Frontal cortex (tissue), 4 donors: ENCODE results near the gene MTTP. TPM values are rescaled to one million over a fixed set of nuclear protein-coding genes. Genes with fewer than 3 reads are reported as not detected.

Experiments
- DNase-seq, 2 donors: peaks; one replicate each; pipeline ENCODE4 v3.0.0; 2012; ENCODE audit warnings: low spot score in 2 of 2
- FAIRE-seq: peaks from 2 replicates; lab custom pipeline; 2012; peaks lifted over from hg19 to GRCh38; lab: Jason Lieb, UNC
- total RNA-seq: library from RNA; depleted of rRNA; stranded (reverse); fragments of >200 nt; gene quantifications from one replicate; pipeline ENCODE4 v1.2.3, GENCODE V29; 2014
- donor health status: control.
- donor health status: control.
- donor health status: control.

Gene MTTP
- total RNA-seq, 1 donor from 2014 or later = 2.0 TPM

DNA sequence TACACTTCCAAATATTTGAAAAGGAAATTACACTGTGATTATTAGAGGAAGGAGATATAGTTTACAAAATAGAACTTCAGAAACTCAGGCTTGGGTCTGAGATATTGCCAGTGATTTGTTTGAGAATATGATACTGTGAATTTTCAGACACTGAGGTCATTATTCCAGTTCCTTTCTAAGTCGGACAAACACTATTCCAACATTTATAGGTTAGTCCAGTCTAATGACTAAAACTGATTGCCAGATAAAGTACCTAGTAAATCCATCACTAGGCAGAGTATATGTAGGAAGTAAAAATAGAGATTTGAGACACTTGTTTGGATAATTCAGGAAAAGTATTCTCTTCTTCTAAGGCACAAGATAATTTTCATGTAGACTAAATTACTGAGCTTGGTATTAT, 13.2 kb downstream of the MTTP start:
- DNase-seq (no peak), FAIRE-seq (no peak)

DNA sequence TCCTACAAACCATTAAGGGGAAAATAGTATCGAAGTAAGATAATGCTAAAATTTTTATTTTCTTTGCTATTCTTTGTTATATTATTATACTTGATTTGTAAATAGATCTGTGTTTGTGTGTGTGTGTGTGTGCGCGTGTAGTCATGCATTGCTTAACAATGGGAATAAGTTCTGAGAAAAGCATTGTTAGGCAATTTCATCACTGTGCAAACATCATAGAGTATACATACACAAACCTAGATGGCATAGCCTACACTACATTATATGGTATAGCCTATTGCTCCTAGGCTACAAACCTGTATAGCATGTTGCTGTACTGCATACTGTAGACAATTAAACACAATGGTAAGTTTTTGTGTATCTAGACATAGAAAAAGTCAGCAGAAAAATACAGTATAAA, 17.1 kb downstream of the MTTP start:
- DNase-seq (no peak), FAIRE-seq (no peak)

DNA sequence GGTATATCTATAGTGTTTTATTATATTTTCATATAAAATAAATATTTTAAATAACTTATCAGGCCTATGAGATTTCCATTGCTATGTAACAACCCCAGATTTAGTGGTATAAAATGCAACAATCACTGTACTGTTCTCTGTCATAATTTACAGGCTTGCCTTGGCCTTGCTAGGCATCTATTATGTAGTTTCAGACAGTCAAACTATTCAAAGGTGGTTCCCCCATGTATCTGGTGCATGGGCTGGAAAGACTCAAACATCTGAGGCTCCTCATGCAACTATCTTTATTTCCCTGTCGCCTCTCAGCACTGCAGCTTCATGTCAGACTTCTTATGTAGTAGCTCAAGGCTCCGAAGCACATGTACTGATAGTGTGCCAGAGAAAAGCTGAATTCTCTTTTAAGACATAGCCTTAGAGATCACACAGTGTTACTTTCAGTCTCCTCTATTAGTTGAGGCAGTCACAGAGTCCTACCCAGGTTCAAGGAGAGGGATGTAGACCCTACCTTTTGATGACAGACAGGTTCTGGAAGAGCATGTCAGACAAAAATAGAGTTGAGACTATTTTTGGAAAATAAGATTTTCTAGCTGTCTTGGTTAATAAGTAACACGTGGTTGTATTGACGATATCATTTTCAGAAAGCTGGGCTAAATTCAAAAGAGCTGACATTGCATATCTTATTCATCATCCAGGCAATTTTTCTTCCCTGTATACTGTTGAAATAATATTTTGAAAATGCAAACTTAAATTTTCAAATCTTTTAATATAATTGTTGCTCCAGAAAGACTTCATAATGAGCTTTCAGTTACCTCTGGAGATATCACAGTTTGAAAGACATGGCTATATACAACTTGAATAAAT, 19.4 kb downstream of the MTTP start:
- FAIRE-seq = no peak

DNA sequence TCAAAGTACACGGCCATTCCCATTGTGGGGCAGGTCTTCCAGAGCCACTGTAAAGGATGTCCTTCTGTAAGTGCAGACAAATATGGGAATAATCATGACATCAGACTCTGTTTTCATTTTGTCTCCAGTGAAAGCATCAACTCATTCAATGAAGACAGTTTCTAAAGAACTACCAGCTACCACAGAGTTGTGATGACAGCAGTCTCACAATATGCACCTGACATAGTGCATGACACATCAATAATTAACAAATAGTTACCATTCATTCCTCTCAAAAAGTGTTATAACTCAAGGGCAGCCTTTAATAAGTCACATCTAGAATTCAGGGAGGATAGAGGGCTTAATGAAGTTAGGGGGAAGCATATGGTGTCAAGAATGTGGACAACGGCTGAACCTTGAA, 20.2 kb downstream of the MTTP start:
- FAIRE-seq = no peak
- no peak for DNase-seq

More for the DNA sequence above, 19.4 kb downstream of the MTTP start:
- no peak for DNase-seq

DNA sequence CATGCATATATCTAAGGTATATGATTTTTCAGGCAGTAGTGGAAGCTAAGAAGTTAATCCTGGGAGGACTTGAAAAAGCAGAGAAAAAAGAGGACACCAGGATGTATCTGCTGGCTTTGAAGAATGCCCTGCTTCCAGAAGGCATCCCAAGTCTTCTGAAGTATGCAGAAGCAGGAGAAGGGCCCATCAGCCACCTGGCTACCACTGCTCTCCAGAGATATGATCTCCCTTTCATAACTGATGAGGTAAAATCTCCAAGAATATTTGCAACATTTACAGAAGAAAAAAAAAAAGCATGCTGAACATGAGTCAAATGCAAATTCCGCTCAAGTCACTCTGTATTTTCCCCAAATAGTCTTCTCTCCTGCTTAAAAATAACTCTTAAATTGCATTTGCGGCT, 32.1 kb downstream of the MTTP start:
- DNase-seq = no peak
- no peak for FAIRE-seq

DNA sequence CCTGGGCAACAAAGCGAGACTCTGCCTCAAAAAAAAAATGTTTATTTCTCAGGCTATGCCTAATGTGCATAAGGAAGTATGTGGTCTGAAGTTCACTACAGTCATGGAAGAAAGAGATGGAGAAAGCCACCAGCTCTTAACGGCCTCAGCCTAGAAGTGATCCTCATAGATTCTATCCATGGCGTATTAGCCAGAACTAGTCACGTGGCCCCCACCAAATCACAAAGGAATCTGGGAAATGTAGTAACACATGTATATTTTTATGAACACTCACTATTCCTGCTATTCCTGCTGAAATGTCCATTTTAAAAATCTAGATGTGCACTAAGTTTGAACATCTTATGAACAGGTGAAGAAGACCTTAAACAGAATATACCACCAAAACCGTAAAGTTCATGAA, 33.8 kb downstream of the MTTP start:
- DNase-seq (no peak), FAIRE-seq (no peak)

DNA sequence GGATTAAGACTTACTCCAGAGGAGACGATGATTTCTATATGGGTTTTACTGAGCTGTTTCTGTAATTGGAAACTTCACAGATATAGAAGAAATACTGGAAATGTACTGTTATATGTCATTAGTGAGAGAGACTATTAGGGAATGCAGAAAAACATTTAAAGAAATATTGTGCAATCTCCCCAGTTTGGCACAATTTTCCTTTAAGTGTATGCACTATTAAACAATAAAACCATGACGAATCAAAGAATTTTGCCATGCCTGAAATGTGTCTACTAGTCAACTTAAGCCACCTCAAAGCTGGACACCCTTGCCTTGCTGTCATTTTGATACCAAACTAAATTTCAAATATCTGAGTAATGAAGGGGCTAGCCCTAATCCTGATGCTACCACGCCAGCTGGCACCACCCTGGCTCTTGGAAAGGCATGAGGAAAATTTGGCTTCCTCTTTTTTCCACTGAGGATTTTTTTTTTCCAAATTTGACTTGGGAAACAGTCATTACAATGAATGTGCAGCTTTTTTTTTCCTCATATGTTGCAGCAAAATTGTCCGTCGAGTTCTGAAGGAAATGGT, 36.1 kb downstream of the MTTP start:
- no peak for DNase-seq
- no peak for FAIRE-seq

DNA sequence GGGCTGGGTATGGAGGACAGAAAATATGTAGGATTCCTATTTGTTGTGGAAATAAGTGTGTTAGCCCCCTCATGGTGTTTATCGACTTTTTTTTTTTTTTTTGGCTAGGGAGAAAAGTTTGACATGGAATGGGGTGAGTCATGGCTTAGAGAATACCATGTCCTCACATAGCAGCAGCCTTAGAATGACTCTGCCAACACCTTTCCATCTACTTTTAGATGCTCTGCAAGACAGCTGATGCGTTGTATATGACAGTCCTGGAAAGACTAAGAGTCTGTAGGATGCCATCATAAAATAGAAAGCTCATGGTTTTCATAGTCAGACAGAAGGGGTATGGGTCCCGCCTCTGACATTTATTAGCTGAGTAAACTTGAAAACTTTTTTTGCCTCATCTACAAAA, 37.7 kb downstream of the MTTP start:
- FAIRE-seq (no peak), DNase-seq (no peak)

DNA sequence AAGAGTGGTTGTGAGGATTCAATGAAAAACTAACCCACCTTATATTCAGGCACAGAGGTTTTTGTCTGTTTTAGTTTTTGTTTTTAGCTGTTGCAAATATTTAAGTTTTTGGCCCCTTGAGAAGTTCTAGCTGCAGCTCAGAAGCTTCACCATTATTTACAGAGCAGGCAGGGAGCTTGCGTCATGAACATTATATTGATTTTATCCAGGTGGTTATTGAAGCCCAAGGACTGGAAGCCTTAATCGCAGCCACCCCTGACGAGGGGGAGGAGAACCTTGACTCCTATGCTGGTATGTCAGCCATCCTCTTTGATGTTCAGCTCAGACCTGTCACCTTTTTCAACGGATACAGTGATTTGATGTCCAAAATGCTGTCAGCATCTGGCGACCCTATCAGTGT, 38.1 kb downstream of the MTTP start:
- no peak for FAIRE-seq

DNA sequence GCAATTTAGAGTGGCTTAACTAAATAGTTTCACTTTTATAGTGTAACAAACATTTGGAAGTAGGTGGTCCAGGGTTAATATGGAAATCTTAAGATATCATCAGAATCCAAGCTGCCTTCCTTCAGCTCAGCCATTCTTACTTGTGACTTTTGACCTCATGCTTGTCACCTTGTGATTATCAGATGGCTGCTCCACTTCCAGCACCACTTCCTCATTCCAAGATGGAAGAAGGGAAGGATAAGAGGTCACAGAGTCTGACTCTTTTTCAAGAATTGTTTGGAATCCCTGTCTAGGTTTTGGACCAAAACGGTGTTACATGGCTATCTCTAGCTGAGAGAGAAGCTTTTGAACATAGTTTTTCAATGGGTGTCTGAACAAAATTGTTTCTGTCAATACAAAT, 39.9 kb downstream of the MTTP start:
- no peak for FAIRE-seq
- no peak for DNase-seq

More for the DNA sequence above, 38.1 kb downstream of the MTTP start:
- no peak for DNase-seq

DNA sequence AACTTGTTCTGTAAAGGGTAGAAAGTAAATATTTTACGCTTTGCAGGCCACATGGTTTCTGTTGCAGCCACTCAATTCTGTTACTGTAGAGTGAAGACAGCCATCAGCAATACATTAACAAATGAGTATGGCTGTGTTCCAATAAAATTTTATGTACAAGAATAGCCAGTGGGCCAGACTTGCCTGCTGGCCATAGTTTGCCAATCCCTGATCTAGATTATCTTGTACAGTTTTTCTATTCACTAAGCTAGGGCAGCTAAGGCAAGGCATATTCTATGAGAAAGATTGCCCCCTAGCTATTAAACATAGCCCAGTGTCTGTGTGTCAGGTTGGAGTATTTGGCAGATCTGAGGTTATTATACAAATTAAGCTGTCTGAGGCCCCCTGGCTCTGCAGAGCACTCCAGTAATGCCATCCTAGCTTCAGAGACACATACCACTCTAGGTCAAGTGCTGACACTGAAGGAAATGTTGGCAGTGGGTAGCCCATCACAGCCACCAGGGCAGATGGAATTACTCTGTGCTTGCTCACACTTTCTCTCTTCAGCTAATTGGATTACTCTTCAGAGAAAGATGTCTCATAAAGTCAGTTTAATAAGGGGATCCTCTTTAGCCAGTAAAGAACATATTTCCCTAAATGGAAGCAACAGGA, 40.7 kb downstream of the MTTP start:
- no peak for FAIRE-seq
- no peak for DNase-seq

DNA sequence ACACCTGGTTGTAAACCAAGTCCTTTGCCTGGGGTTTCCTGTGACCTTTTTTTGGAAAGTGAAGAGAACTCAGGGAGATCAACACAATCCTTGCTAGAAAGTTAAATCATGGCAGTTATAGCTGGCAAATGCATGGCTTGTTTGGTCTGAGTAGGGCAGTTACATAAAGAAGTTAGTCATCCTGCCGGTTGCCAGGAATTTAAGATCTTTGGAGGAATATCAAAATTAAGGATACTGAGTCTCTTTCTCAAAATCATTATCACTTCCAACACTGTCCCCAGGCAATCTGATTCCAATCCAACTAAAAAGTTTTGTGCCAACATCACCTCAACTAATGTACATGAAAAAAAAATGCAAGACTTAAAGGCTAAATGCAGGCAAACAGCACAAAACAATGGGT, 42.8 kb downstream of the MTTP start:
- FAIRE-seq (no peak), DNase-seq (no peak)

DNA sequence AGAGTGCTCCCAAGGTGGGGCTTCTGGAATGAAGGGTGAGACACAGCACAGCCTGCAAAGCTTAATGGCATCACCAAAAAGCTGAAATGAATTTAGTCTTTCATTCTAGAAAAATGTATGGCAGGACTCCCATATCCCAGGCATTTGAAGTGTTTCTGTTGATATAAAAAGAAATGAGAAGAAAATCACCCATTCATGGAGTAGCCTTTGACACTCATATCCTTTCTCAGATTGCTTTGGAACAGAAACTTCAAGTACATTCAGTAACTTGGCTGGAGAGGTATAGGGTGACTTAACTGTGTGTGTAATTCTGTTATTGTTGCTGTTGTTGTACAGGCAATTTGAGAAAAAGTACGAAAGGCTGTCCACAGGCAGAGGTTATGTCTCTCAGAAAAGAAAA, 47.7 kb downstream of the MTTP start:
- DNase-seq (no peak), FAIRE-seq (no peak)

DNA sequence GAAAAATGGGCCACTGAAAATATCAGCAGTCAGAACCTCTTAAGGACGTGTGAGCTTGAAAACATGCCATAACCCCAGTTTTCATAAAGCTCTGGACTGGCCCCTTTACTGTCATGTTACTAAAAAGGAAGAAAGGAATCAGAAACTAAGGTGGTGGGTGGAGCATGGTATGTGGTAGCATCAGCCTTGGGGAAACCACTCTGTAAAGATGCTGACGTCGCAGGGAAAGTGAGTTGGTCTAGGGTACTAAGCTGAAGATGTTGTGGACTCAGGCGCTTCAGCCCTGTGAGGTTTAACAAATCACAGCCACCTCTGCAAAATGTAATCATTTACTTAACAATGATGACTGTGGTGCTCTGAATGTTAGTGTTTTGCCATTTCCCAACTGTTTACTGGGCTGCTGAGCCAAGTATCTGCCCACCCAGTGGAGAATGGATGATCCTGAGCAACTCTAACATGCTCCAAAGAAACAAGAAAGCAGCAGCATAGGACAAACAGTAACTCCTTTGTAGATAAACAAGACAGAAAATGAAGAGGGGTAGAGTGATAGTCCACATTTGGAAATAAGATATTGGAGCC, 49.6 kb downstream of the MTTP start:
- DNase-seq (no peak), FAIRE-seq (no peak)

DNA sequence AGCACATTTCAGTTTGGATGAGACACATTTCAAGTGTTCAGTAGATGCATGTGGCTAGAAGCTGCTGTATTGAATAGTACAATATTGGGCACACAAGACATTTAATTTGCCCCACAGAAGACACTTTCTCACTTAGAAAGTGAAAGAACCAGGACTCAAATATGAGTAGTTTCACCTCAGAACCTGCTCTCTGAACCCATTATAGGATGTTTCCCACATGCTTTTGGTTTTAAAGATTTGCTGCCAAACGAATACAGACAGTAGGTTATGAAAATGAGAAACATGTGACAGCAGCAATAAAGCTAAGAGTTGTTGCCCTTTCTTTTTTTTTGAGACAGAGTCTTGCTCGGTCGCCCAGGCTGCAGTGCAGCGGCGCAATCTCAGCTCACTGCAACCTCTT, 50.7 kb downstream of the MTTP start:
- FAIRE-seq (no peak), DNase-seq (no peak)

DNA sequence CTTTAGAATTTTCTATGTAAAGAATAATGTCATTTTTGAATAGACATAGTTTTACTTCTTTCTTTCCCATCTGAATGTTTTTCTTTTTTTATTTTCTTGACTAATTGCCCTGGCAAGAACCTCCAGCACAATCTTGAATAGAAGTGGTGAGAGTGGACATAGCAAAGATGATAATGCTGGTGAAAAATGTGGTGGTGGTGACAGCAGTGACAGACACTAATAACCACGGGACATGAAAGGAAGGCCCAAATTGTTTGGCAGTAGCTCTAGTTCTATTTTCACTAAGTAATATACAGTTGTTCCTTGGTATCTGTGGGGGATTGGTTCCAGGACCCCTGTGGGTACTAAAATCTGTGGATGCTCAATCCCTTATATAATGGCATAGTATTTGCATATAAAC, 53.4 kb downstream of the MTTP start:
- no peak for DNase-seq
- FAIRE-seq = no peak

DNA sequence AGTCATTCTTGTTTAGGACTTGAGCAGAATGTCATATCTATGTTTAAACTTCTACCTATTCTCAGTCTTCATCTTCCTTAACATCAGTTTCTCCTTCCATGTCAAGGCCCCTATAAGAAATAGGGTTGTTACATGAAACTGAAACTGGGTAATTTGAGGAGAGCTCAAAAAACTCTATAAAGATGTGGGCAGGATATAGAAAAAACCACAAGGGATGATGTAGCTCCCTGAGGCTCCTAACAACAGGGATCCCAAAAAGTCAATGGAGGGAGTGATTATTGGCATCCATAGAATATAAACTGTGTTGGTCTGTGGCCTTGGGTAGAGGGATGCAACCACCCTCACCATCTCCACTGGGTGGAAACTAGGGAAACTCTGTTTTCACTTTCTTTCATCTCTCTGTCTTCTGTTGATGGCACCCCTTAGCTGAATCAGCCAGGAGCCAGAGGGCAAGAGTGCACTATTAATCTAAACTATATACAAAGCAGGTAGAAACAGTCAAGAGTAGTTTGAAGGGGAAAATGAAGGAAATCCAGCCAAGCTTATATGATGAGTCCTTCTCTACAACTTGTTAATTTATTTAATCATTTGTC, 55.4 kb downstream of the MTTP start:
- FAIRE-seq = no peak
- no peak for DNase-seq

DNA sequence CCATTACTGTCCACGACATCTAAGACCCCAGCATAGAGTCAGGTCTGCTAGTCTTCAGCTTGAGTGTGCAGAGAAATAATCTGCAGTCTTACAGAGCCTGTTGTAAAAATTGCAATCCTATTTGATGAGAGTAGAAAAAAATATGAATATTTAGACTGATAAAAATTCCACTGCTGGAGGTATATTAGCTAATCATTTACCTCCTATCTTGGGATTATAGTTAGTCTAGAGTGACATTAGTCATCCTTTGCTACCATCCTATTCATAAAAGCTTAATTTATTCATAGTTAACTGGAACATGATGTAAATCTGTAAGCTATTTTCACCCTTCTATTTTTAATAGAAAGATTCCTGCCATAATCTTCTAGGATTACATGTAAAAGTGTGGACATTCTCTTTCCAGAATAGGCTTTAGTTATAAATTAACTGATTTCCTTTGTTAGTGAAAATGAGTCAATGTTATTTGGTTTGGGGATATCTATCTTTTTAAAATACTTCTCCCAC, 56.3 kb downstream of the MTTP start:
- FAIRE-seq = no peak
- no peak for DNase-seq

DNA sequence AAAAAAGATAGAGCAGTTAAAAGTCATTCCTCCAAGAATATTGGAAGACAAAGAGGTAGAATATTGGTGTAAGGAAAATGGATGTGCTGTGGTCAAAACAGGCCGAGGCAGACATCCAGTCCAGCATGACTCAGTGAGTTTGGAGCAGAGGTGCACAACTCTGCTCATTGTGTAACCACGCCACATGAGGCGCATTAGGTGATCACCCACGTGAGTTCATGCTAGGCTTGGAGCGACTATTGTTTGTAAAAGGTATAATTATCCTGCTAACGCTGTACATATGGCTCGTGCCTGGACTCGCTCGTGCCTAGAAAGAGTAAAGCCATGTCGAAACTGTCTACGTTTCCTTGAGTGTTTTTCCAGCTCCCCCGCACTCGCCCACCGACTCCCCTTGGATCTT, 59.1 kb downstream of the MTTP start:
- no peak for DNase-seq
- no peak for FAIRE-seq

DNA sequence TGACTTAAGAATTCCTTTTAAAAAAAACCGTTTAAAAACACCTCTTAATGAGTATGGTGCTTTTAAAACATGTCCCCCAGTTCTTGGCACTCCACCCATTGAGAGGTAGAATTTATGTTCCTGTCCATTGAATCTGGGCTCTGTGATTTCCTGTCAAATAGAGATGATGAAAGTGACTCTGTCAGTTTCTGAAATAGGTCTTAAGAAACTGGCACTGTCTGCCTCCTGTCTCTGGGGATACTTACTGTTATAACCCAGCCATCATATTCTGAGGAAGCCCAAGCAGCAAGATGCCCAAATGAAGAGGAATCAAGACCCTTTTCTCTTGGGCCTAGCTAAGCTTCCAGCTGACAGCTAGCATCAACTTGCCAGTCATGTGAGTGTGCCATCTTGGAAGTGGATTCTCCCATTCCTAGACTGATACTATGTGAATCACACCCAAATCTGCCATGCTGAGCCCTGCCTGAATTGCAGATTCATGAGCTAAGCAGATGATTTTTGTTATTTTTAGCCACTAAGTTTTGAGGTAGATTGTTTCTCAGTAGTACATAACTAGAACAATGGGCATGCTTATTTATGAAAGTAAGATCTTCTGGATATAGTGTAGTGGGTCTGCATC, 60.2 kb downstream of the MTTP start:
- no peak for DNase-seq
- FAIRE-seq = no peak
